Thoracic aorta (tissue), 2 donors: ENCODE measurements around the gene KLF6. TPM values are rescaled to one million over a fixed set of nuclear protein-coding genes. Genes with fewer than 3 reads are reported as not detected.
A peak's percentile ranks its signal among the peaks of the same experiment; 100 is the strongest.

Source experiments
- ATAC-seq: fragments of 150-250 bp; one replicate; pipeline ENCODE4 v1.8.0; 2017; ENCODE audit warnings: low read depth; ENCODE audit not compliant: insufficient number of reproducible peaks, low FRiP score
- DNase-seq: peaks from one replicate; pipeline ENCODE4 v3.0.0-alpha.2; 2020; ENCODE audit warnings: low spot score
- H3K27ac ChIP-seq, 2 donors: fragments of 200-600 bp; sonication (generic); 1 replicate in 1 of 2; 2 replicates in 1 of 2; pipeline ENCODE4 v1.5.1; 2016; ENCODE audit warnings: mild to moderate bottlenecking in 2 of 2, moderate library complexity in 2 of 2
- H3K27me3 ChIP-seq: fragments of 200-600 bp; sonication (generic); replicated peaks from 2 replicates; pipeline ENCODE4 v1.6.0; 2016; ENCODE audit warnings: mild to moderate bottlenecking; ENCODE audit not compliant: insufficient read depth
- H3K36me3 ChIP-seq: fragments of 200-600 bp; sonication (generic); one replicate; pipeline ENCODE4 v1.5.1; 2016
- H3K4me1 ChIP-seq, 2 donors: fragments of 200-600 bp; sonication (generic); 1 replicate in 1 of 2; 2 replicates in 1 of 2; pipeline versions ENCODE4 v1.5.1 to v1.6.0; 2016; ENCODE audit warnings: low read depth in 2 of 2, mild to moderate bottlenecking in 1 of 2; ENCODE audit not compliant: control insufficient read depth in 1 of 2
- H3K4me3 ChIP-seq: fragments of 200-600 bp; sonication (generic); 2 replicates; pipeline ENCODE4 v1.5.1; 2016; ENCODE audit warnings: mild to moderate bottlenecking
- H3K9me3 ChIP-seq: fragments of 200-600 bp; sonication (generic); 2 replicates; pipeline ENCODE4 v1.5.1; 2016
- total RNA-seq, 2 donors: library from RNA; depleted of rRNA; stranded (reverse); fragments of >200 nt; gene quantifications; one replicate each; pipeline versions ENCODE4 v1.1.0 to v1.2.3, GENCODE V29; 2016
- TF ChIP-seq, protein P1 (sequence below): fragments of 200-600 bp; sonication (generic); IDR thresholded peaks from one replicate; pipeline ENCODE4 v1.5.1; 2019; ENCODE audit warnings: antibody characterized with exemption

The KLF6 gene
- total RNA-seq, 2 donors from 2014 or later = 170 to 201 TPM

DNA sequence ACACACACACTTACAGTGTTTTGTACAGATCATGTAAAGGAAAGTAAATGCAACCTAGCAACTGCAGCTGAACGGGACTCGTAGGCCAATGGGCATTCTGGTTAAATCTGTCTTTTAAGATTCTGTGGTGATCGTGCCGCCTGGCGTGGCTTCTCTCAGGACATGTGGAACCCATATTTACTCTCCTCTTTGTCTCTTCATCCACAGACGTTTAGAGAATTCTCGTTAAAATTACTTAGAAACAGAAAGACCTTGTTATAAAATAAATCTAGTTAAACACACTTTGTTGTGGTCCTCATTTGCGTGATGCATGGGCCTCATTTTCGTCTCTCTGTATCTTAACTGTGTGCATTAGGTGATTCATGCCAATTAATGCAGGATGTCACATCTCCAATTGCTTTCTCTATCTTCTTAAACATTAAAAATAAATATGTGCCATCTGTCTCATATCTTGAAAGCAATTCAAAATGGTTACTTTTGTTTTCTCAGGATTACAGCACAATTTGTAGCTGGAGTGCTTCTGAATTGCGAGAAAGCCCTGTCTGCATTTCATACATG lies 11.5 kb downstream of the KLF6 start:
- Histone ChIP-seq H3K4me3 (no peak overlapping the region), H3K27me3 (no peaks in the 10 kb centered on the region), H3K27ac (peak overlapping the region; percentile 89 to 96), H3K4me1 (peaks cover 36 to 48% of the 10 kb centered on the region in 2 donors), H3K36me3 (peaks cover 16% of the 10 kb centered on the region), H3K9me3 (no peaks in the 10 kb centered on the region)
- no peak for ATAC-seq
- DNase-seq = no peak
- TF ChIP-seq, protein P1, sequence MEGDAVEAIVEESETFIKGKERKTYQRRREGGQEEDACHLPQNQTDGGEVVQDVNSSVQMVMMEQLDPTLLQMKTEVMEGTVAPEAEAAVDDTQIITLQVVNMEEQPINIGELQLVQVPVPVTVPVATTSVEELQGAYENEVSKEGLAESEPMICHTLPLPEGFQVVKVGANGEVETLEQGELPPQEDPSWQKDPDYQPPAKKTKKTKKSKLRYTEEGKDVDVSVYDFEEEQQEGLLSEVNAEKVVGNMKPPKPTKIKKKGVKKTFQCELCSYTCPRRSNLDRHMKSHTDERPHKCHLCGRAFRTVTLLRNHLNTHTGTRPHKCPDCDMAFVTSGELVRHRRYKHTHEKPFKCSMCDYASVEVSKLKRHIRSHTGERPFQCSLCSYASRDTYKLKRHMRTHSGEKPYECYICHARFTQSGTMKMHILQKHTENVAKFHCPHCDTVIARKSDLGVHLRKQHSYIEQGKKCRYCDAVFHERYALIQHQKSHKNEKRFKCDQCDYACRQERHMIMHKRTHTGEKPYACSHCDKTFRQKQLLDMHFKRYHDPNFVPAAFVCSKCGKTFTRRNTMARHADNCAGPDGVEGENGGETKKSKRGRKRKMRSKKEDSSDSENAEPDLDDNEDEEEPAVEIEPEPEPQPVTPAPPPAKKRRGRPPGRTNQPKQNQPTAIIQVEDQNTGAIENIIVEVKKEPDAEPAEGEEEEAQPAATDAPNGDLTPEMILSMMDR = no peak

DNA sequence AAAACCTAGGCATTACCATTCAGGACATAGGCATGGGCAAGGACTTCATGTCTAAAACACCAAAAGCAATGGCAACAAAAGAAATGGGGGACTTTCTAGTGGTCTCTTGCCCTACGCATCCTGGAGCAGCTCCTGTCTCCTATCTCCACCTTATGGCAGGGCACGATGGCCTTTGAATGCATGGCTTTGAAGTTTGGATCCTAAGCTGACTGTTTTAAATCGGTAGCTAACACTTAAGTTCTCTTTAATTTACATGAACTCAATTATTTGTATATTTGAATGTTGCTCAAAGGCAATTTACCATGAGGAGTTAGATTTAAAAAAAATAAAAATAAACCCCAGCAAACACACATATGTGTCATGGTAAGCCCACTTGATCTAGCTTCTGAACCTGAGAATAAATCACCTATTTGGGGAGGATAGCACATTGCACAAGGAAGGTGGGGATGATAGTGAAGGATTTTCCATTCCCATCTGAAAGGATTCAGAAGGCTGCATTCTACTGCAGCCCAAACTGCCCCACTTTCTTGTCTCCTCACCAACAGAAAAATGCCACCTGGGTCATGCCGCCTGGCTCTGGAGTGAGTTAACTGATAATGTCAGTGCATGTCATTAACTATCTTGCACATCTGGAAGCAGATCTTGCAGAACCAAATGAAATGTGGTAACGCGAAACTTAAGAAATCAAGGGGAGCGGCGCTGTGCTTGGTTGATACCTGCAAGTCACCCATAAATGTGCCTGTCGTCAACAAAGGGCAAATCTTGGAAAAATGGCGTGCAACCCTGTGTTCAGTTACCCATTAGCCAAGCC lies 12.4 kb downstream of the KLF6 start:
- DNase-seq (no peak), ATAC-seq (no peak)
- TF ChIP-seq, protein P1 = no peak
- Histone ChIP-seq H3K4me3 (no peak overlapping the region), H3K27me3 (no peaks in the 10 kb centered on the region), H3K27ac (peak overlapping the region in 1 of 2 donors; percentile 13), H3K9me3 (no peaks in the 10 kb centered on the region), H3K4me1 (peaks cover 27 to 38% of the 10 kb centered on the region in 2 donors), H3K36me3 (peaks cover 7% of the 10 kb centered on the region)

DNA sequence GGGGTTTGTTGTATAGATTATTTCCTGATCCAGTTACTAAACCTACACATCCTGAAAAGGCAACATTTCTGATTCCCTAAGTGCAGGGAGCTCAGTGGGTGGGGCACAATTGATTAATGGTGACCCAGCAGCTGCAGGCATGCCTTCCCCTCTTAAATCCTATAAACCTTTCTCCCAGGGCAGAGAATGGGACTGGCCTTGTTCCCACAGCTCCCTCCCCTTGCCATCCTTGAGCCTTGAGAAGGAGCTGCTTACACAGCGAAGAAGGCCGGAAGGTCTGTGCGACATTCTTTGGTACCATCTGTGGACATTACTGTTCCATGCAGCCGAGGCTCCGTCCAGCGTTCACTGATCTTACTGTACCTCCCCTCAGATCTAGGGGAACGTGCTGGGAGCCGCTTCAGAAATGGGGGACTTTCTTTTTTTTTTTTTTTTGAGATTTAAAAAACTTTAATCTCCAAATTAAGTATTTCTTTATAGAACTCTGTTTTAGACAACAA lies 14.3 kb downstream of the KLF6 start:
- Histone ChIP-seq H3K36me3 (no peaks in the 10 kb centered on the region), H3K27me3 (no peaks in the 10 kb centered on the region), H3K4me1 (peaks cover 10 to 20% of the 10 kb centered on the region in 2 donors), H3K27ac (no peak overlapping the region), H3K9me3 (no peaks in the 10 kb centered on the region), H3K4me3 (no peak overlapping the region)
- TF ChIP-seq, protein P1 = no peak
- DNase-seq (no peak), ATAC-seq (no peak)

DNA sequence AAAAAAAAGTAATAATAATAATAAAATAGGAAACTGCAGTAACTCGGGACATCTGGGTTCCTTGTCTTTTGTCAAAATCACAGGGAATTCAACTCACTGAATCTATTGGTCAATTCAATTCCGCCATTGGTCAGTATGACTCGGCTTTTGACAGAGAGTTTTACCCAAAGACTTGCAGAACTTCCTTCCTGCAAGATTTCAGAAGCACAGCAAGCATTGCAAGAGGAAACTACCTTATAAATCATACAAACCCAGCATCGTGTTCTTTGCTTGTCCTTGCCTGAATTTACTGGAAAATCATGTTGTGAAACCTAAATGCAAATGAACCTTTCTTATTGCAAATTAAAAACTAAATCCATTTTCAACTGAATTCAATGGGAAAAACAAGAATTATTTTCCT lies 15.5 kb downstream of the KLF6 start:
- Histone ChIP-seq H3K27me3 (no peaks in the 10 kb centered on the region), H3K4me3 (no peak overlapping the region), H3K27ac (no peak overlapping the region), H3K4me1 (peaks cover 2 to 15% of the 10 kb centered on the region in 2 donors), H3K36me3 (no peaks in the 10 kb centered on the region), H3K9me3 (no peaks in the 10 kb centered on the region)
- TF ChIP-seq, protein P1 = no peak
- ATAC-seq = no peak
- DNase-seq = no peak

DNA sequence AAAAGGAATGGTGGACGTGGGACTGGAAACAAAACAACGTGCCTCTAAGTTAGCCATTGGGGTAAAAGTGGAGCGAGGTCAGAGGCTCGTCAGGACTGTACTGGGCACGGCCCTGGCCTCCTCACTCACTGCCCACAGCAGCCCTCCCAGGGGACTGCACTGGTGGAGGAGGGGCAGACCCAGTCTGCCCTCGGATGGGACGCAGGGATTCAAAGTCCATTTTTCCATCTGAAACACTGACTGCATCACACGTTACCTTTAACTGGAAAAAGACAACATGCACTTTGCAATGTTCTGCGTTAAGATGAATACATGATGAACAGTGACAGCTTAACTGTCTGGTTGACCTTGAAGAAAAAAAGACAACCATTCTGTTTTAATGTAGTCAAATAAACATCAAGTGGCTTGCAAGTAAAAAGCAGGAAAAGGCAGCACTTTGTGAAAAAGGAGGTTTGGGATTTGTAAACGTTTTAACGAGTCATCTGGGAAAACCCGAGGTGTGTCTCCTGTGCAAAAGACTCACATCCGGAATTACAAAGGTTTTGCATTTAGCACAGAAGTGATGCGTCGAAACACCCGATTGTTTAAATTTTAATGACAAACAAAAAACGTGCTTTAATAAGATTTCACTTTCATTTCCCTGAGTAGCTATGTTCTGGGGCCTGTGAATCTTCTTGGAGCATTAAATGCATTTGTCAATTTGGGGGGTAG lies 18.8 kb downstream of the KLF6 start:
- ATAC-seq = no peak

More for the DNA sequence above, 18.8 kb downstream of the KLF6 start:
- Histone ChIP-seq H3K9me3 (no peaks in the 10 kb centered on the region), H3K4me1 (peaks cover 0 to 15% of the 10 kb centered on the region in 2 donors), H3K27me3 (no peaks in the 10 kb centered on the region), H3K27ac (no peak overlapping the region), H3K4me3 (no peak overlapping the region), H3K36me3 (no peaks in the 10 kb centered on the region)
- TF ChIP-seq, protein P1 = no peak
- DNase-seq = no peak
